IPS-20b (cell line): ENCODE data around the gene LTA.

Experiments used
- H3K27ac ChIP-seq: one replicate; pipeline ENCODE4 v1.5.1; 2013; ENCODE audit warnings: low read length
- H3K27me3 ChIP-seq: 2 replicates; pipeline ENCODE4 v1.6.1; 2013; ENCODE audit warnings: mild to moderate bottlenecking, low read length, inconsistent platforms; ENCODE audit not compliant: insufficient read depth
- H3K36me3 ChIP-seq: 2 replicates; pipeline ENCODE4 v1.6.1; 2013; ENCODE audit warnings: low read depth, mild to moderate bottlenecking, inconsistent platforms, low read length, moderate library complexity; ENCODE audit not compliant: insufficient read depth
- H3K4me1 ChIP-seq: 2 replicates; pipeline ENCODE4 v1.6.1; 2013; ENCODE audit warnings: mild to moderate bottlenecking, control low read depth, inconsistent platforms, low read length, moderate library complexity; ENCODE audit not compliant: insufficient read depth
- H3K4me3 ChIP-seq: 2 replicates; pipeline ENCODE4 v1.5.1; 2013; ENCODE audit warnings: mild to moderate bottlenecking, low read length, inconsistent platforms
- H3K9ac ChIP-seq: 2 replicates; pipeline ENCODE4 v1.6.1; 2013; ENCODE audit warnings: low read depth, mild to moderate bottlenecking, inconsistent platforms, low read length, moderate library complexity
- H3K9me3 ChIP-seq: 2 replicates; pipeline ENCODE4 v1.6.1; 2013; ENCODE audit warnings: mild to moderate bottlenecking, low read depth, low read length, inconsistent platforms; ENCODE audit not compliant: insufficient read depth

The LTA gene

GRCh38 chr6:31559958-31560696 is 12.0 kb upstream of the LTA start:
- Histone ChIP-seq H3K4me3 (no peak overlapping the region), H3K9ac (no peak overlapping the region), H3K27me3 (no peaks in the 10 kb centered on the region), H3K4me1 (peaks cover 6% of the 10 kb centered on the region; the same call in 1 of the 2 replicates), H3K27ac (no peak overlapping the region), H3K36me3 (peaks cover 29% of the 10 kb centered on the region), H3K9me3 (no peaks in the 10 kb centered on the region)

GRCh38 chr6:31560697-31561058 is 11.4 kb upstream of the LTA start:
- Histone ChIP-seq H3K27ac (no peak overlapping the region), H3K4me1 (peaks cover 6% of the 10 kb centered on the region; the same call in 1 of the 2 replicates), H3K9me3 (no peaks in the 10 kb centered on the region), H3K36me3 (peaks cover 29% of the 10 kb centered on the region), H3K4me3 (no peak overlapping the region), H3K9ac (no peak overlapping the region), H3K27me3 (no peaks in the 10 kb centered on the region)

- H3K4me3 ChIP-seq, result no peak overlapping the region
- no peaks in the 10 kb centered on the region for H3K4me1 ChIP-seq
- H3K36me3 ChIP-seq, result no peaks in the 10 kb centered on the region
- H3K27ac ChIP-seq, result no peak overlapping the region
- H3K9me3 ChIP-seq, result no peaks in the 10 kb centered on the region
- no peaks in the 10 kb centered on the region for H3K27me3 ChIP-seq
- no peak overlapping the region for H3K9ac ChIP-seq
Observed at GRCh38 chr6:31567531-31568370, 4.3 kb upstream of the LTA start.

- Histone ChIP-seq H3K27me3 (no peaks in the 10 kb centered on the region), H3K36me3 (no peaks in the 10 kb centered on the region), H3K27ac (no peak overlapping the region), H3K9ac (no peak overlapping the region), H3K4me3 (no peak overlapping the region), H3K4me1 (no peaks in the 10 kb centered on the region), H3K9me3 (no peaks in the 10 kb centered on the region)
Observed at GRCh38 chr6:31568537-31568961, 3.5 kb upstream of the LTA start.

GRCh38 chr6:31569861-31570536 is 2.1 kb upstream of the LTA start:
- no peaks in the 10 kb centered on the region for H3K9me3 ChIP-seq
- H3K4me1 ChIP-seq, result no peaks in the 10 kb centered on the region
- H3K9ac ChIP-seq, result no peak overlapping the region
- H3K36me3 ChIP-seq, result no peaks in the 10 kb centered on the region
- H3K4me3 ChIP-seq, result no peak overlapping the region
- H3K27ac ChIP-seq, result no peak overlapping the region
- H3K27me3 ChIP-seq, result no peaks in the 10 kb centered on the region

GRCh38 chr6:31573239-31574105 is 1.4 kb downstream of the LTA start:
- Histone ChIP-seq H3K36me3 (no peaks in the 10 kb centered on the region), H3K27me3 (peaks cover 6% of the 10 kb centered on the region; the same call in 1 of the 2 replicates), H3K9ac (no peak overlapping the region), H3K9me3 (no peaks in the 10 kb centered on the region), H3K4me1 (no peaks in the 10 kb centered on the region; the same call in 1 of the 2 replicates), H3K4me3 (no peak overlapping the region), H3K27ac (no peak overlapping the region)

- H3K36me3 ChIP-seq, result no peaks in the 10 kb centered on the region
- no peaks in the 10 kb centered on the region; the same call in 1 of the 2 replicates for H3K4me1 ChIP-seq
- no peak overlapping the region for H3K27ac ChIP-seq
- peaks cover 6% of the 10 kb centered on the region; the same call in 1 of the 2 replicates for H3K27me3 ChIP-seq
- H3K9me3 ChIP-seq, result no peaks in the 10 kb centered on the region
- H3K9ac ChIP-seq, result no peak overlapping the region
- no peak overlapping the region for H3K4me3 ChIP-seq
Observed at GRCh38 chr6:31574106-31575061, 2.3 kb downstream of the LTA start.

GRCh38 chr6:31575335-31575901 is 3.3 kb downstream of the LTA start, which contains the start of gene TNF:
TSS of gene TNF (plus strand) at chr6:31575565. CDS start at chr6:31575742, 177 bp downstream.
- H3K4me1 ChIP-seq, result no peaks in the 10 kb centered on the region; the same call in 1 of the 2 replicates
- no peak within 1 kb of the TSS for H3K9ac ChIP-seq
- peaks cover 15% of the 10 kb centered on the region for H3K27me3 ChIP-seq
- no peak within 1 kb of the TSS for H3K4me3 ChIP-seq
- H3K36me3 ChIP-seq, result no peaks in the 10 kb centered on the region
- no peak within 1 kb of the TSS for H3K27ac ChIP-seq
- no peaks in the 10 kb centered on the region for H3K9me3 ChIP-seq

- no peaks in the 10 kb centered on the region for H3K9me3 ChIP-seq
- no peak overlapping the region for H3K4me3 ChIP-seq
- no peaks in the 10 kb centered on the region; the same call in 1 of the 2 replicates for H3K4me1 ChIP-seq
- H3K27ac ChIP-seq, result no peak overlapping the region
- no peaks in the 10 kb centered on the region for H3K36me3 ChIP-seq
- H3K9ac ChIP-seq, result no peak overlapping the region
- peaks cover 20% of the 10 kb centered on the region for H3K27me3 ChIP-seq
Observed at GRCh38 chr6:31575952-31576685, 4.0 kb downstream of the LTA start.
